ENCODE data around the gene ZDHHC18.
"Not testable (repeated sequence)": the region's sequence is repeated elsewhere in the genome, so short reads cannot be mapped to it uniquely, and the experiment has no call there.

Gene ZDHHC18

GRCh38 chr1:26857473-26858060 is 31.1 kb downstream of the ZDHHC18 start:
- DNase-seq (ENCODE audit: low read depth in 2 of 2, low spot score in 1 of 2): no peak

GRCh38 chr1:26858160-26858559 is 31.7 kb downstream of the ZDHHC18 start:
- DNase-seq (ENCODE audit: low read depth in 2 of 2, low spot score in 1 of 2): no peak

- DNase-seq (ENCODE audit: low read depth in 2 of 2, low spot score in 1 of 2): no peak
Measured at GRCh38 chr1:26858891-26859640, 32.6 kb downstream of the ZDHHC18 start.

- no peak for DNase-seq (ENCODE audit: low read depth in 2 of 2, low spot score in 1 of 2)
Measured at GRCh38 chr1:26861286-26861701, 34.8 kb downstream of the ZDHHC18 start.

- DNase-seq (ENCODE audit: low read depth in 2 of 2, low spot score in 1 of 2): no peak
Measured at GRCh38 chr1:26861889-26862378, 35.4 kb downstream of the ZDHHC18 start.

- DNase-seq (ENCODE audit: low read depth in 2 of 2, low spot score in 1 of 2): no peak
Measured at GRCh38 chr1:26862781-26863684, 36.5 kb downstream of the ZDHHC18 start, which contains the start of gene SFN. Gene SFN (plus strand): TSS chr1:26863149. CDS start chr1:26863213, 64 bp downstream.

- DNase-seq (ENCODE audit: low read depth in 2 of 2, low spot score in 1 of 2): no peak
Measured at GRCh38 chr1:26863685-26864077, 37.2 kb downstream of the ZDHHC18 start.

GRCh38 chr1:26864610-26865480 is 38.4 kb downstream of the ZDHHC18 start:
- DNase-seq (ENCODE audit: low read depth in 2 of 2, low spot score in 1 of 2): peak; percentile 74 to 88

- DNase-seq (ENCODE audit: low read depth in 2 of 2, low spot score in 1 of 2): not testable (repeated sequence)
Measured at GRCh38 chr1:26873097-26873496, 46.6 kb downstream of the ZDHHC18 start.

GRCh38 chr1:26874896-26875295 is 48.4 kb downstream of the ZDHHC18 start:
- DNase-seq (ENCODE audit: low read depth in 2 of 2, low spot score in 1 of 2): no peak

GRCh38 chr1:26877326-26877725 is 50.8 kb downstream of the ZDHHC18 start:
- DNase-seq (ENCODE audit: low read depth in 2 of 2, low spot score in 1 of 2): no peak

GRCh38 chr1:26879793-26880192 is 53.3 kb downstream of the ZDHHC18 start:
- DNase-seq (ENCODE audit: low read depth in 2 of 2, low spot score in 1 of 2): no peak

GRCh38 chr1:26881611-26882010 is 55.1 kb downstream of the ZDHHC18 start:
- not testable (repeated sequence) for DNase-seq (ENCODE audit: low read depth in 2 of 2, low spot score in 1 of 2)

GRCh38 chr1:26882696-26883463 is 56.4 kb downstream of the ZDHHC18 start:
- DNase-seq (ENCODE audit: low read depth in 2 of 2, low spot score in 1 of 2): no peak

- no peak for DNase-seq (ENCODE audit: low read depth in 2 of 2, low spot score in 1 of 2)
Measured at GRCh38 chr1:26887125-26887524, 60.6 kb downstream of the ZDHHC18 start.

GRCh38 chr1:26888231-26888630 is 61.7 kb downstream of the ZDHHC18 start:
- DNase-seq (ENCODE audit: low read depth in 2 of 2, low spot score in 1 of 2): no peak

- DNase-seq (ENCODE audit: low read depth in 2 of 2, low spot score in 1 of 2): peak; percentile 46 to 58
Measured at GRCh38 chr1:26889551-26890466, 63.3 kb downstream of the ZDHHC18 start, which contains the start of gene GPN2. Gene GPN2 (minus strand): TSS chr1:26890283. CDS start chr1:26890096, 187 bp downstream.

- no peak for DNase-seq (ENCODE audit: low read depth in 2 of 2, low spot score in 1 of 2)
Measured at GRCh38 chr1:26890467-26890796, 63.9 kb downstream of the ZDHHC18 start.

- no peak for DNase-seq (ENCODE audit: low read depth in 2 of 2, low spot score in 1 of 2)
Measured at GRCh38 chr1:26894263-26894662, 67.8 kb downstream of the ZDHHC18 start.

Data from stimulated activated CD8-positive, alpha-beta memory T cell treated with anti-CD3 and anti-CD28 coated beads, Interleukin-4, amount 100 ng/mL, for 1 hour (primary cell).